ENCODE results near the gene MRPL2.

Gene MRPL2

GRCh38 chr6:43016943-43017334 is 42.3 kb downstream of the MRPL2 start:
- DNase-seq, result no peak

GRCh38 chr6:43016176-43016942 is 42.9 kb downstream of the MRPL2 start:
- no peak for DNase-seq

GRCh38 chr6:43014434-43014909 is 44.8 kb downstream of the MRPL2 start:
- DNase-seq, result no peak

- peak; percentile 98 for DNase-seq
Measured at GRCh38 chr6:43013843-43014433, 45.3 kb downstream of the MRPL2 start, which contains the start of the genes KLHDC3 and MEA1. Gene KLHDC3, plus strand, starts transcription at chr6:43014249. Its CDS starts 2,944 bp downstream, at chr6:43017193. Gene MEA1, minus strand, starts transcription at chr6:43013946. Its CDS starts 133 bp downstream, at chr6:43013813.

GRCh38 chr6:43013097-43013842 is 46.0 kb downstream of the MRPL2 start:
- no peak for DNase-seq

GRCh38 chr6:43012364-43012763 is 46.9 kb downstream of the MRPL2 start:
- DNase-seq, result no peak

GRCh38 chr6:43011207-43011606 is 48.0 kb downstream of the MRPL2 start:
- DNase-seq, result no peak

GRCh38 chr6:43009124-43009523 is 50.1 kb downstream of the MRPL2 start:
- DNase-seq, result peak; percentile 47

GRCh38 chr6:43007126-43007525 is 52.1 kb downstream of the MRPL2 start:
- no peak for DNase-seq

- DNase-seq, result no peak
Measured at GRCh38 chr6:43006251-43006650, 53.0 kb downstream of the MRPL2 start.

GRCh38 chr6:43005844-43006243 is 53.4 kb downstream of the MRPL2 start:
- no peak for DNase-seq
